ENCODE measurements around the gene PCDHGA1.

DNA sequence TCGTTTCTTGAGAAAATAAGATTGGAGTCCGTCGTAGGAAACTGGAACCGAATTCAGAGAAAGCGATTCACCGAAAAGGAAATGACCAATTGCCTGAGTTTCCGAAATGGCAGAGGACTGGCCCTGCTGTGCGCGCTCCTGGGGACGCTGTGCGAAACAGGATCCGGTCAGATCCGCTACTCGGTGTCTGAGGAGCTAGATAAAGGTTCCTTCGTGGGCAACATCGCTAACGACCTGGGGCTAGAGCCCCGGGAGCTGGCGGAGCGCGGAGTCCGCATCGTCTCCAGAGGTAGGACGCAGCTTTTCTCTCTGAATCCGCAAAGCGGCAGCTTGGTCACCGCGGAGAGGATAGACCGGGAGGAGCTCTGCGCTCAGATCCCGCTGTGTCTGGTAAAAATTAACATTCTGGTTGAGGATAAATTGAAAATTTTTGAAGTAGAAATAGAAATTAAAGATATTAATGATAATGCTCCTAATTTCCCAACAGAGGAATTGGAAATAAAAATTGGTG is 13.7 kb downstream of the PCDHGA1 start:
- TF ChIP-seq, protein P1, sequence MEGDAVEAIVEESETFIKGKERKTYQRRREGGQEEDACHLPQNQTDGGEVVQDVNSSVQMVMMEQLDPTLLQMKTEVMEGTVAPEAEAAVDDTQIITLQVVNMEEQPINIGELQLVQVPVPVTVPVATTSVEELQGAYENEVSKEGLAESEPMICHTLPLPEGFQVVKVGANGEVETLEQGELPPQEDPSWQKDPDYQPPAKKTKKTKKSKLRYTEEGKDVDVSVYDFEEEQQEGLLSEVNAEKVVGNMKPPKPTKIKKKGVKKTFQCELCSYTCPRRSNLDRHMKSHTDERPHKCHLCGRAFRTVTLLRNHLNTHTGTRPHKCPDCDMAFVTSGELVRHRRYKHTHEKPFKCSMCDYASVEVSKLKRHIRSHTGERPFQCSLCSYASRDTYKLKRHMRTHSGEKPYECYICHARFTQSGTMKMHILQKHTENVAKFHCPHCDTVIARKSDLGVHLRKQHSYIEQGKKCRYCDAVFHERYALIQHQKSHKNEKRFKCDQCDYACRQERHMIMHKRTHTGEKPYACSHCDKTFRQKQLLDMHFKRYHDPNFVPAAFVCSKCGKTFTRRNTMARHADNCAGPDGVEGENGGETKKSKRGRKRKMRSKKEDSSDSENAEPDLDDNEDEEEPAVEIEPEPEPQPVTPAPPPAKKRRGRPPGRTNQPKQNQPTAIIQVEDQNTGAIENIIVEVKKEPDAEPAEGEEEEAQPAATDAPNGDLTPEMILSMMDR (IDR thresholded peaks at IDR 0.05): no peak
- no peak for TF ChIP-seq POLR2AphosphoS5 (IDR thresholded peaks at IDR 0.05)
